Kidney tubule cell (primary cell): Measurements from ENCODE around the gene DRD2.

Experiments used
- DNase-seq: peaks from one replicate; pipeline ENCODE4 v3.0.0-alpha.2; 2018; ENCODE audit warnings: low spot score

The DRD2 gene

GRCh38 chr11:113372309-113372708, 102.9 kb downstream of the DRD2 start:
- DNase-seq, result no peak

GRCh38 chr11:113370634-113371033, 104.6 kb downstream of the DRD2 start:
- no peak for DNase-seq

- no peak for DNase-seq
Measured at GRCh38 chr11:113369411-113369810, 105.8 kb downstream of the DRD2 start.

GRCh38 chr11:113365895-113366294, 109.3 kb downstream of the DRD2 start:
- DNase-seq, result no peak

GRCh38 chr11:113363996-113364641, 111.1 kb downstream of the DRD2 start:
- no peak for DNase-seq

GRCh38 chr11:113363406-113363805, 111.8 kb downstream of the DRD2 start:
- no peak for DNase-seq
